T-cell (primary cell): Measurements from ENCODE around the gene KCNAB2. TPM values are rescaled to one million over a fixed set of nuclear protein-coding genes. Genes with fewer than 3 reads are reported as not detected.

Experiments used
- ATAC-seq, 4 experiments: fragments of 200-7000 bp in 3 of 4; fragments of 150-1000 bp in 1 of 4; cut with Tn5 transposase; replicated peaks in 1 of 4; 1 replicate in 3 of 4; 2 replicates in 1 of 4; pipeline ENCODE4 v1.10.0; 2021; ENCODE audit warnings: moderate library complexity in 3 of 4, mild to moderate bottlenecking in 2 of 4, moderate number of reproducible peaks in 1 of 4
- CTCF ChIA-PET, 2 donors: fragments of 300-600 bp; sonication (Branson Sonifier 250); formaldehyde crosslinking; loops; one replicate each; lab custom pipeline; 2022; ENCODE audit warnings: antibody characterized with exemption in 2 of 2; lab: Charles Lee
- POLR2A ChIA-PET, 2 donors: fragments of 300-600 bp; sonication (Branson Sonifier 250); formaldehyde crosslinking; loops; one replicate each; lab custom pipeline; 2022; ENCODE audit warnings: antibody characterized with exemption in 2 of 2; lab: Charles Lee
- DNase-seq, 35 experiments: peaks; one replicate each; pipeline versions ENCODE4 v3.0.0 to v3.0.0-alpha.2; 2013 to 2023
- H3K27ac ChIP-seq: one replicate; pipeline ENCODE4 v1.5.1; 2013; ENCODE audit warnings: low read length
- H3K27me3 ChIP-seq, 2 experiments: replicated peaks in 1 of 2; 1 replicate in 1 of 2; 2 replicates in 1 of 2; pipeline versions ENCODE4 v1.6.1 to v1.7.0; 2013; ENCODE audit warnings: low read length in 1 of 2, mixed read lengths in 1 of 2; ENCODE audit not compliant: control insufficient read depth in 2 of 2, insufficient read depth in 2 of 2; ENCODE audit errors: extremely low read depth in 1 of 2
- H3K36me3 ChIP-seq, 2 donors: 1 replicate in 1 of 2; 2 replicates in 1 of 2; pipeline versions ENCODE4 v1.6.1 to v1.7.0; 2013; ENCODE audit warnings: low read length in 1 of 2; ENCODE audit not compliant: control insufficient read depth in 2 of 2, insufficient read depth in 1 of 2; ENCODE audit errors: extremely low read depth in 1 of 2
- H3K4me1 ChIP-seq, 2 experiments: 1 replicate in 1 of 2; 2 replicates in 1 of 2; pipeline versions ENCODE4 v1.6.1 to v1.7.0; 2013; ENCODE audit warnings: low read length in 2 of 2, mixed read lengths in 1 of 2; ENCODE audit not compliant: insufficient read depth in 2 of 2, control insufficient read depth in 1 of 2; ENCODE audit errors: extremely low read depth in 1 of 2
- H3K4me3 ChIP-seq, 2 donors: 1 replicate in 1 of 2; 2 replicates in 1 of 2; pipeline versions ENCODE4 v1.5.1 to v1.7.0; 2013; ENCODE audit warnings: mild to moderate bottlenecking in 2 of 2, low read length in 1 of 2, moderate library complexity in 1 of 2; ENCODE audit not compliant: control insufficient read depth in 1 of 2; ENCODE audit errors: extremely low read depth in 1 of 2
- H3K9me3 ChIP-seq: 2 replicates; pipeline ENCODE4 v1.7.0; 2013
- H3K27ac Mint-ChIP-seq, 2 donors: one replicate each; pipeline ENCODE4 v1.8.0; 2020 to 2021; ENCODE audit warnings: mild to moderate bottlenecking in 2 of 2, mixed read lengths in 2 of 2
- H3K27me3 Mint-ChIP-seq, 2 donors: one replicate each; pipeline ENCODE4 v1.8.0; 2021 to 2022; ENCODE audit warnings: mixed read lengths in 2 of 2
- H3K36me3 Mint-ChIP-seq: one replicate; pipeline ENCODE4 v1.8.0; 2021; ENCODE audit warnings: mixed read lengths
- H3K4me1 Mint-ChIP-seq, 3 donors: one replicate each; pipeline ENCODE4 v1.8.0; 2020 to 2022; ENCODE audit warnings: mixed read lengths in 3 of 3, mild to moderate bottlenecking in 1 of 3
- H3K4me3 Mint-ChIP-seq, 3 donors: one replicate each; pipeline ENCODE4 v1.8.0; 2020 to 2022; ENCODE audit warnings: mild to moderate bottlenecking in 3 of 3, mixed read lengths in 3 of 3, moderate library complexity in 3 of 3
- H3K9me3 Mint-ChIP-seq, 3 donors: one replicate each; pipeline ENCODE4 v1.8.0; 2020 to 2022; ENCODE audit warnings: mixed read lengths in 3 of 3
- WGBS: methylation state at CpG from one replicate; pipeline ENCODE4 v1.1.5; 2013; ENCODE audit warnings: missing lambda C conversion rate; ENCODE audit not compliant: insufficient coverage; 5-methylcytosine and 5-hydroxymethylcytosine counted together
- total RNA-seq, 35 experiments: library from RNA in 6 of 35; stranded (reverse) in 6 of 35; fragments of 120-200 nt in 1 of 35; gene quantifications; one replicate each; pipeline versions ENCODE4 v1.2.1 to v1.2.4 and lab custom pipeline; 2013 to 2026

The KCNAB2 gene
- total RNA-seq, 5 donors from 2014 or later (not counting 1 experiment from before 2014, with no cell fraction given), result 181 to 270 (median 252) TPM

DNA sequence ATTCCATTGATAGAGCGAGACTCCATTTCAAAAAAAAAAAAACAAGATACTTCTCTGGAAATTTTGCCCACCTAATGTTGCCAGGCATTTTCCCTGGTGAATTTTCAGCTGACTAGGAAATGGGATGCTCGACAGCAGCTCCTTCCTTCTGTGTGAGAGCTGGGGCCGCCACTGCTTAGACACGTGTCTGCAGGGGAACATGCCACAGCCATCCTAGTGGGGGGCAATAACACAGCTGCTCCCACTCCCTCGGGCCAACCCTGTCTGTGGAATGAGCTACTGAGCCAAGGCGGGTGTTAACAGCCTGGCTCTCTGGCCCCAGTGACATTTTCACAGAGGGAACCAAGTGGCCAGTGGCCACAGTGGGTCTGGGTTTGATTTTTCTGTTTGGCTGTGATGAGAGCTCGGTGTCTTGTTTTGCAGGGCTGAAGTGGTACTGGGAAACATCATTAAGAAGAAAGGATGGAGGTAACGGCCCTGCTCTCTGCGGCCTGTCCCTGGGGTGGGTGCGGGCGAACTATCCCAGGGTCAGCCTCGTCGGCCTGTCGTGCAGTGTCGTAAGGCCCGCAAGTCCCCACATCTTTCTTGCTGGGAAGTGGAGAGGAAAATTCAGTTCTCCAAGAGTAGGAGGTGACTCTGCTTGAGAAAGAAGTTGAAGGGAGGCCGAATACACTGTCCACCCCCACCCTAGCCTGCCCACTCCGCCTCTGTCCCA is 39.2 kb downstream of the KCNAB2 start:
- H3K27ac ChIP-seq, result no peak overlapping the region
- CTCF ChIA-PET, result interaction anchor here in 1 of 2 donors (0.6 kb wide), 1 partner anchor 730 kb away, joined by 3 read pairs; no protein-coding TSS in a partner anchor
- peaks cover 21 to 68% of the 10 kb centered on the region in 2 donors for H3K36me3 ChIP-seq
- POLR2A ChIA-PET, result no interaction called here
- H3K4me1 ChIP-seq, result no peaks in the 10 kb centered on the region
- H3K4me1 Mint-ChIP-seq, result no peaks in the 10 kb centered on the region
- H3K27me3 Mint-ChIP-seq, result no peaks in the 10 kb centered on the region
- H3K4me3 ChIP-seq, result no peak overlapping the region
- H3K4me3 Mint-ChIP-seq, result no peak overlapping the region
- H3K27me3 ChIP-seq, result no peaks in the 10 kb centered on the region
- DNase-seq (no peak), ATAC-seq (no peak)
- no peaks in the 10 kb centered on the region for H3K9me3 Mint-ChIP-seq
- WGBS, result 96% methylated on average over 11 of the region's 18 CpGs
- H3K36me3 Mint-ChIP-seq, result peaks cover 26% of the 10 kb centered on the region
- no peaks in the 10 kb centered on the region for H3K9me3 ChIP-seq
- H3K27ac Mint-ChIP-seq, result no peak overlapping the region

DNA sequence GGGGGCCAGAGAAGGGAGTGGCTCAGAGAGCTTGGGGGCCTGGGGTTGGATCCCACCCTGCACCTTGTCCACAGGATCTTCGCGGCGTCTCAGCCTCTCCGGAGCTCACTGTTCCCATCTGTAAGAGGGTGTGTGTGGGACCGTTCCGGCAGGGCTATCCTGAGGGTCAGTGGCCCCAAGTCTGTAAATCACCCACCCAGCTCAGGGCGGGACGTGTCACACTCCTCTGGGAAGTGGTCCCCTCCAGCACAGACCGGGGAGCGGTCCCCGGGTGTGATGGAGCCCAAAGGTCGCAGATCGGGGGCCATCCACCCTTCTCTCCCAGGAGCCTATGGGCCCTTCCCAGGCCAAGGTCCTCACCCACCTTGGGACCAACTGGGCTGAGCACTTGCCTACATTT is 40.0 kb downstream of the KCNAB2 start:
- no peak overlapping the region for H3K4me3 ChIP-seq
- H3K4me3 Mint-ChIP-seq, result no peak overlapping the region
- H3K27ac Mint-ChIP-seq, result no peak overlapping the region
- no peak overlapping the region for H3K27ac ChIP-seq
- ATAC-seq, result no peak
- WGBS, result 99% methylated on average over 10 of the region's 13 CpGs
- H3K27me3 Mint-ChIP-seq, result no peaks in the 10 kb centered on the region
- peaks cover 25% of the 10 kb centered on the region for H3K36me3 Mint-ChIP-seq
- H3K9me3 ChIP-seq, result no peaks in the 10 kb centered on the region
- no peaks in the 10 kb centered on the region for H3K9me3 Mint-ChIP-seq
- ChIA-PET CTCF (no interaction called here), POLR2A (no interaction called here)
- peaks cover 21 to 68% of the 10 kb centered on the region in 2 donors for H3K36me3 ChIP-seq
- H3K4me1 ChIP-seq, result no peaks in the 10 kb centered on the region
- H3K27me3 ChIP-seq, result no peaks in the 10 kb centered on the region
- DNase-seq, result no peak
- no peaks in the 10 kb centered on the region for H3K4me1 Mint-ChIP-seq

DNA sequence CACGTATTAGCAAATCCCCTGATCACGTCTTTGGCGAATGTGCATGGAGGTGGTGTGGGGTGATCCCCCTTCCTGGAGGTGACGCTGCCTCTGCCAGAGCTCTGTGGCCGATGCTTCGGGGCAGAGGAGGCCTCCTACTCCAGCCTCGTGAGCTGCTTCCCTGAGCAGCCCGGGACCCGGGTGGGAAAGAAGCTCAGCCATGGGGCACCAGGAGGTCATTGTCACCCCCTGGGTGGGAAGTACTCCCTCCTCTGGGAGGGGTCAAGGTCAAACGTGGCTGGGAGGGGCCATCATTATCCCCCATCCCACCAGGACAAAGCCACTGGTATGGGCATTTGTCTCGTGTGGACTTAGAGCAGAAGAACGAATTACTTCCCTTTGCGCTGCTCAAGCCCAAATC is 40.7 kb downstream of the KCNAB2 start:
- Mint-ChIP-seq H3K4me1 (no peaks in the 10 kb centered on the region), H3K4me3 (no peak overlapping the region), H3K9me3 (no peaks in the 10 kb centered on the region), H3K27me3 (no peaks in the 10 kb centered on the region), H3K27ac (no peak overlapping the region), H3K36me3 (peaks cover 27% of the 10 kb centered on the region)
- ChIA-PET POLR2A (no interaction called here), CTCF (no interaction called here)
- Histone ChIP-seq H3K27me3 (no peaks in the 10 kb centered on the region), H3K27ac (no peak overlapping the region), H3K9me3 (no peaks in the 10 kb centered on the region), H3K4me3 (no peak overlapping the region), H3K36me3 (peaks cover 20 to 68% of the 10 kb centered on the region in 2 donors), H3K4me1 (no peaks in the 10 kb centered on the region)
- no peak for ATAC-seq
- no peak for DNase-seq
- 98% methylated on average over 6 of the region's 13 CpGs for WGBS

DNA sequence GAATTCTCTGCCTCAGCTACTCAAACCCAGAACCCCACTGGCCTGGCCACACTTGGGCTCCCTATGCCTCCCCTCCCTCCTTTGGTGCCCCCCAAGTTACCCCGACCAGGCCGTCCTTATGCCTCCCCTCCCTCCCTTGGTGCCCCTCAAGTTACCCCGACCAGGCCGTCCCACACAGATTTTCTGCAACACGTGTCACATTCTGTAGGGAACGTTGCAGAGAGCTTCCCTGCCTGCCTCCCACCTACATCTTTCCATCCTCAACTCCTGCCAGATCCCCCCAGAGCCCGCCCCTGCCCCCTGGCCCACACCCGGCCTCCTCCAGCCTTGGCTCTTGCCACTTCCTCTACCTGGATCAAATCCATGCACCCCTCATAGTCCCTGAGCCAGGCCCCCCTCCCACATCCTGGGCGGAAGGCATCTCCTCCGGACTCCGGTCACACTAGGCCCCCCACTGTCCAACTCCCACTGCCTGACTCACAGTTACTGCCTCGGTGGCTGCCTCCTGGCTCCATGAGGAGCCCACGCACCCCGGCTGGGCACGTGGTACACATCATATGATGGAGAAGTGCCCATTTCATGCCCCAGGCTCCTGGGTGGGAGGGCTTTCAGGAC is 41.2 kb downstream of the KCNAB2 start:
- DNase-seq (no peak), ATAC-seq (no peak)
- Mint-ChIP-seq H3K4me1 (no peaks in the 10 kb centered on the region), H3K27me3 (no peaks in the 10 kb centered on the region), H3K27ac (no peak overlapping the region), H3K36me3 (peaks cover 23% of the 10 kb centered on the region), H3K4me3 (no peak overlapping the region), H3K9me3 (no peaks in the 10 kb centered on the region)
- no peaks in the 10 kb centered on the region for H3K27me3 ChIP-seq
- H3K36me3 ChIP-seq, result peaks cover 14 to 66% of the 10 kb centered on the region in 2 donors
- 84% methylated on average over 6 of the region's 15 CpGs for whole genome bisulfite sequencing
- H3K4me3 ChIP-seq, result no peak overlapping the region
- H3K27ac ChIP-seq, result no peak overlapping the region
- ChIA-PET CTCF (no interaction called here), POLR2A (no interaction called here)
- no peaks in the 10 kb centered on the region for H3K4me1 ChIP-seq
- no peaks in the 10 kb centered on the region for H3K9me3 ChIP-seq

DNA sequence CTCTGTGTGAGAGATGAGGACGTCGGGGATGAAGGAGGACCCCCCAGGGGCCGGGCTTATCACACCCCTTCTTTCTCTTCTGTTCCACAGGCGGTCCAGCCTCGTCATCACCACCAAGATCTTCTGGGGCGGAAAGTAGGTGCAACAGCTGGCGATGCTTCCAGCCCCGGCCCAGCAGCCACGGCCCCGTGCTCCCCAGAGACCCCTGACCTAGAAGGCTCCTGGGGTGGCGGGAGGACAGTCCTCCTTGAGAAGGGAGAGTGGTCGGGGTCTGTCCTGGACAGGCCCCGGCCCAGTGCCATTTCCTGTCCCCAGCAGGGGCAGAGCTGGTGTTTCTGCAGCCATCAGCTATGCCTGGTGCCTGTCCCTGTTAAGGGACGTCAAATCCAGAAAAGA is 41.7 kb downstream of the KCNAB2 start:
- WGBS, result 94% methylated on average over 6 of the region's 14 CpGs
- no peak overlapping the region for H3K27ac ChIP-seq
- ATAC-seq (no peak), DNase-seq (no peak)
- Mint-ChIP-seq H3K9me3 (no peaks in the 10 kb centered on the region), H3K4me3 (no peak overlapping the region), H3K27ac (no peak overlapping the region), H3K27me3 (no peaks in the 10 kb centered on the region), H3K36me3 (peaks cover 23% of the 10 kb centered on the region), H3K4me1 (no peaks in the 10 kb centered on the region)
- no peaks in the 10 kb centered on the region for H3K9me3 ChIP-seq
- CTCF ChIA-PET, result no interaction called here
- H3K4me1 ChIP-seq, result no peaks in the 10 kb centered on the region
- H3K36me3 ChIP-seq, result peaks cover 9 to 67% of the 10 kb centered on the region in 2 donors
- no peak overlapping the region for H3K4me3 ChIP-seq
- POLR2A ChIA-PET, result no interaction called here
- H3K27me3 ChIP-seq, result no peaks in the 10 kb centered on the region

DNA sequence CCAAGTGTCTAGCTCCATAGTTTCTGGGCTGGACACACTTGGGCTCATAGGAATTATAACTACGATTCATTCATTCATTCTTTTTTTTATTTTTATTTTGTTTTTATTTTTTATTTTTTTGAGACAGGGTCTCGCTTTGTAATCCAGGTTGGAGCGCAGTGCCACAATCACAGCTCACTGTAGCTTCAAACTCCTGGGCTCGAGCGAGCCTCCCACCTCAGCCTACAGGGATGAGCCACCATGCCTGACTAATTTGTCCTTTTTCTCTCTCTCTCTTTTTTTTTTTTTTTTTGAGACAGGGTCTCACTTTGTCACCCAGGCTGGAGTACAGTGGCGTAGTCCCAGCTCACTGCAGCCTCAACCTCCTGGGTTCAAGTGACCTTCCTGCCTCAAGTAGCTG is 42.3 kb downstream of the KCNAB2 start:
- WGBS, result 100% methylated on average over 3 of the region's 6 CpGs
- peaks cover 9 to 66% of the 10 kb centered on the region in 2 donors for H3K36me3 ChIP-seq
- ATAC-seq, result no peak
- Mint-ChIP-seq H3K27me3 (no peaks in the 10 kb centered on the region), H3K9me3 (no peaks in the 10 kb centered on the region), H3K27ac (no peak overlapping the region), H3K4me3 (no peak overlapping the region), H3K36me3 (peaks cover 23% of the 10 kb centered on the region), H3K4me1 (no peaks in the 10 kb centered on the region)
- CTCF ChIA-PET, result no interaction called here
- H3K4me3 ChIP-seq, result no peak overlapping the region
- H3K27ac ChIP-seq, result no peak overlapping the region
- no peaks in the 10 kb centered on the region for H3K9me3 ChIP-seq
- POLR2A ChIA-PET, result no interaction called here
- DNase-seq, result no peak
- no peaks in the 10 kb centered on the region for H3K27me3 ChIP-seq
- no peaks in the 10 kb centered on the region for H3K4me1 ChIP-seq
